IgD-negative memory B cell (primary cell): ENCODE results near the gene RANGRF. TPM values are rescaled to one million over a fixed set of nuclear protein-coding genes. Genes with fewer than 3 reads are reported as not detected.
"Not testable (repeated sequence)": the region's sequence is repeated elsewhere in the genome, so short reads cannot be mapped to it uniquely, and the experiment has no call there.

Experiments used
- H3K27ac Mint-ChIP-seq, 3 donors: one replicate each; pipeline ENCODE4 v1.8.0; 2020 to 2022; ENCODE audit warnings: mild to moderate bottlenecking in 3 of 3, mixed read lengths in 3 of 3, moderate library complexity in 1 of 3
- H3K27me3 Mint-ChIP-seq: one replicate; pipeline ENCODE4 v1.8.0; 2021; ENCODE audit warnings: mixed read lengths
- H3K36me3 Mint-ChIP-seq: one replicate; pipeline ENCODE4 v1.8.0; 2020; ENCODE audit warnings: mild to moderate bottlenecking, mixed read lengths
- H3K4me1 Mint-ChIP-seq, 3 donors: one replicate each; pipeline ENCODE4 v1.8.0; 2020 to 2022; ENCODE audit warnings: mixed read lengths in 3 of 3, mild to moderate bottlenecking in 1 of 3
- H3K4me3 Mint-ChIP-seq, 4 donors: one replicate each; pipeline ENCODE4 v1.8.0; 2020 to 2022; ENCODE audit warnings: mild to moderate bottlenecking in 4 of 4, mixed read lengths in 4 of 4, moderate library complexity in 3 of 4
- H3K9me3 Mint-ChIP-seq, 3 donors: one replicate each; pipeline ENCODE4 v1.8.0; 2020 to 2021; ENCODE audit warnings: mixed read lengths in 3 of 3, mild to moderate bottlenecking in 1 of 3
- polyA plus RNA-seq: library from polyadenylated mRNA; unstranded; fragments of 300-500 nt; fragmentation: Illumina TruSeq; gene quantifications from one replicate; pipeline ENCODE4 v1.2.3, GENCODE V29; 2021

RANGRF gene, protein sequence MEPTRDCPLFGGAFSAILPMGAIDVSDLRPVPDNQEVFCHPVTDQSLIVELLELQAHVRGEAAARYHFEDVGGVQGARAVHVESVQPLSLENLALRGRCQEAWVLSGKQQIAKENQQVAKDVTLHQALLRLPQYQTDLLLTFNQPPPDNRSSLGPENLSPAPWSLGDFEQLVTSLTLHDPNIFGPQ
- polyA plus RNA-seq: 67.4 TPM

DNA sequence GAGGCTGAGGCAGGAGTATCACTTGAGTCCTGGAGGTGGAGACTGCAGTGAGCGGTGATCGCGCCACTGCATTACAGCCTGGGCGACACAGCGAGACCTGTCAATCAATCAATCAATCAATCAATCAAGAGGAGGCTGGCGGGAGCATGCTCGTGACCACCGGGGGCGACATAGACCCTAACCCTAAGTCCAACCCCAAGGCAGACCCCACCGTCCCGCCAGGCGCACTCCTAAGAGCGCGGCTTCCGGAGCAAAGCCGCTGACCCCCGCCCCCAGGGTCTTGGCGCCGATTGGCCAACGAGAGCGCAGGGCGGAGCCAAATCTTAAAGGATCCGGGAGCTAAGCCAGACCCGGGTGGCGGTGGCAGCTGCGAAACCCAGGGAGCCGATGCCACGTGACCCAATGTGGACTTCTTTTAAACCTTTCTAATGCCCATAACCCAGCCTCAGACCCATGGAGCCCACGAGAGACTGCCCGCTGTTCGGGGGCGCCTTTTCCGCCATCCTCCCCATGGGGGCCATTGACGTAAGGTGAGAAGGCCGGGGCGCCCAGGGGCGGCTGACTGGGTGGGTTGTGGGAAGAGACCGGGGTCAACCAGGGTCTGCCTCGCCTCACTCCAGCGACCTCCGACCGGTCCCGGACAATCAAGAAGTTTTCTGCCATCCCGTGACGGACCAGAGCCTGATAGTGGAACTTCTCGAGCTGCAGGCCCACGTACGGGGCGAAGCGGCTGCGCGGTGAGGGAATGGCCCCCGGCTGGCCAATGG, at the start of gene RANGRF:
Gene RANGRF (plus strand): TSS at position 335 of the 767 bp plus-strand sequence. CDS start 119 bp downstream, at position 454.
- Mint-ChIP-seq H3K9me3 (no peaks in the 10 kb centered on the region), H3K4me3 (peak within 1 kb of the TSS; percentile 96 to 97 (median 96)), H3K36me3 (no peaks in the 10 kb centered on the region), H3K4me1 (peaks cover 13 to 31% (median 28%) of the 10 kb centered on the region in 3 donors), H3K27ac (peak within 1 kb of the TSS; percentile 91 to 99 (median 95)), H3K27me3 (no peaks in the 10 kb centered on the region)

DNA sequence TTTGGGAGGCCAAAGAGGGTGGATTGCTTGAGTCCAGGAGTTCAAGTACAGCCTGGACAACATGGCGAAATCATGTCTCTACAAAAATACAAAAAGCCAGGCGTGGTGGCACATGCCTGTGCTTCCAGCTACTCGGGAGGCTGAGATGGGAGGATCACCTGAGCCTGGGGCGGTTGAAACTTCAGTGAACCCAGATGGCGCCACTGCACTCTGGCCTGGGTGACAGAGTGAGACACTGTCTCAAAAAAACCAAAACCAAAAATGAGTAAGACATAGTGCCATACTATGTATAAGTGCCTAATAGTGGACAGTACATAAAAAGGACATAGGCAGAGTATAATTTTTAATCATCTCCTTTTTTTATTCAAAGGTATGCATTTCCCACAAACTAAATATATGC, 44.6 kb upstream of the RANGRF start:
- Mint-ChIP-seq H3K27ac (peak overlapping the region; percentile 5 to 89 (median 26)), H3K27me3 (no peaks in the 10 kb centered on the region), H3K36me3 (peaks cover 7% of the 10 kb centered on the region), H3K4me3 (peak overlapping the region in 2 of 4 donors; percentile 67 to 79), H3K9me3 (no peaks in the 10 kb centered on the region), H3K4me1 (peaks cover 28 to 33% (median 31%) of the 10 kb centered on the region in 3 donors)

DNA sequence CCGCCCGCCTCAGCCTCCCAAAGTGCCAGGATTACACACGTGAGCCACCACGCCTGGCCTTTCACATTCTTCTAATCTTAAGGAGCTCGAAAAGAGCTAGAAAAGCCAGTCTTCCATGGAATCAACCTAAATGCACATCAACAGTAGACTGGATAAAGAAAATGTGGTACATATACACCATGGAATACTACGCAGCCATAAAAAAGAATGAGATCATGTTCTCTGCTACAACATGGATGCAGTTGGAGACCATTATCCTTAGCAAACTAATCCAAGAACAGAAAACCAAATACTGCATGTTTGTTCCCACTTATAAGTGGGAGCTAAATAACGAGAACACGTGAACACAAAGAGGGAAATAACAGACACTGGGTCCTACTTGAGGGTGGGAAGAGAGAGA, 43.7 kb upstream of the RANGRF start:
- peak overlapping the region; percentile 50 to 100 (median 83) for H3K27ac Mint-ChIP-seq
- H3K4me1 Mint-ChIP-seq: peaks cover 30 to 41% (median 34%) of the 10 kb centered on the region in 3 donors
- no peaks in the 10 kb centered on the region for H3K27me3 Mint-ChIP-seq
- no peaks in the 10 kb centered on the region for H3K9me3 Mint-ChIP-seq
- H3K36me3 Mint-ChIP-seq: peaks cover 7% of the 10 kb centered on the region
- H3K4me3 Mint-ChIP-seq: peak overlapping the region in 3 of 4 donors; percentile 21 to 63 (median 37)

DNA sequence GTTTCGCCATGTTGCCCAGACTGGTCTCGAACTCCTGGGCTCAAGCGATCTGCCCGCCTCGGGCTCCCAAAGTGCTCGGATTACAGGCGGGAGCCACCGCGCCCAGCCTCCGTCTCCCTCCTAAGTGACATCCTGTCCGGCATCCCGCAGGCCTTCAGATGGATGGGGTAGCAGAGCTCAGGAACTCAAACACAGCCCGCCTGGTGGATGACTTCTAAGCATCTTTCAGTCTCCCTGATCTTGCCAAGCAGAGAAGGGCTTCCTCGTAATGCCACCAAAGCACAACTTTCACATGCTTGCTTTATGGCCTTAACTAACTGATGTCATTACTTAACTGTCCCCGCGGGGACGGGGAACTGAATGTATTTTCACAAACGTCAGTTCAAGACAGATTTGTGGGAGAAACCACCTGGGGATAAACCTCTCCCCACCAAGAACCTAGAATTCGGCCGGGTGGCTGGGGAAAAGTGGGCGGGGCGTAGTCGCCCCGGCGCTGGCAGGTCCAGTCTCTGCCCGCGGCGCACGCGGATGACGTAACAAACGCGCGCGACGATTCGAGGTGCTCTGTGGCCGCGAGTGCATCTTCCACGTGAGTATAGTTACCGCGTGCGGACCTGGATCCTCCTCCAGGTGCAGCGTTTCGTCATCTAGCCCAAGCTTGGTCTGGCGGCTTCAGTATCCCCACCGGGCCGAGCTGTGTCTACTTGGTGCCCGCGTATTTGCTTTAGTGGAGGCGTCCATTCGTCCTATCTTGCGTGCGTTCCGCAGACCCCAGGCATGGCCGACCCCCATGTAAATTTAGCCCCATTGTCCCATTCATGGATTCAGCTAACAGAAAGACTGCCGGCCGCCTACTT, 39.5 kb upstream of the RANGRF start, which contains the start of gene PFAS:
Gene PFAS (plus strand): TSS at position 539 of the 857 bp plus-strand sequence. CDS start 4,649 bp downstream, outside the sequence.
- H3K36me3 Mint-ChIP-seq: peaks cover 7% of the 10 kb centered on the region
- H3K4me1 Mint-ChIP-seq: peaks cover 27 to 43% (median 29%) of the 10 kb centered on the region in 3 donors
- no peaks in the 10 kb centered on the region for H3K9me3 Mint-ChIP-seq
- peak within 1 kb of the TSS; percentile 95 to 100 (median 98) for H3K4me3 Mint-ChIP-seq
- peak within 1 kb of the TSS; percentile 100 for H3K27ac Mint-ChIP-seq
- H3K27me3 Mint-ChIP-seq: no peaks in the 10 kb centered on the region

DNA sequence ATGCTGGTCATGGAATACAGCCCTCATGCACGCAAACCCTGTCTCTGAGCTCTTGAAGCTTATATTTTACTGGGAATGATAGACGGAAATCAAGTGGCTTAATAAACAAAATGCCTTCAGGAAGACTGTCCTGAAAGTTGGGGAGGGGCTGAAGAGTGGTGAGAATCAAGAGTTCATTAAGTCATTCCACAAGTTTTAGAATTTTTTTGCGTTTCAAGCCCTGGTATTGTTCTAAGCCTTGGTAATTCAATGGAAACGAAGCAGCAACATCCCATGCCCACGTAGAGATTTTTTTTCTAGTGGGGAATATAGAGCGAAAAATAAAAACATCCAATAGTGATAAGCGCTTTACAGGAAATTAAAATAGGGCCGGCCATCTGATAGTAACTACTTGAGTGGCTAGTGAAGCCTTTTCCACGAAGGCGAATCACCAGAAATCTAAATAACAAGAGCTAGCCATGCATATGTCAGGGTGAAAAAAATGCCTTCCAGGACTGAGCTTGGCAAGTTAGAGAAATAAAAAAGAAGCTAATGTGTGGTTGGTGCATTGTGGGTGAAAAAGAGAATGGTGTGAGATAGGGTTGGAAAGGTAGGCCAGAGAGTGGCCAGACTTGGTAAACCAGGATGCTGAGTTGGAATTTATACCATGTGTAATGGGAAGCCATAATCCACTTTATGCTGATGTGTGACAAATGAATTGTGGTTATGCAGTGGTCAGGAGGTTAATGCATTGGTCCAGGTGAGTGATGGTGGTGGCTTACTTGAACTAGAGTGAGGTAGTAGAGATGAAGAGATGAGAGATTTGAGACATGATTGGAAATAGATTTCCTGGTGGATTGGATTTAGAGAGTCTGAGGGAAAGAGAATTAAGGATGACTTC, 38.6 kb upstream of the RANGRF start:
- Mint-ChIP-seq H3K4me3 (peak overlapping the region; percentile 95 to 100 (median 98)), H3K4me1 (peaks cover 24 to 39% (median 25%) of the 10 kb centered on the region in 3 donors), H3K36me3 (peaks cover 7% of the 10 kb centered on the region), H3K9me3 (no peaks in the 10 kb centered on the region), H3K27ac (peak overlapping the region; percentile 100), H3K27me3 (no peaks in the 10 kb centered on the region)

DNA sequence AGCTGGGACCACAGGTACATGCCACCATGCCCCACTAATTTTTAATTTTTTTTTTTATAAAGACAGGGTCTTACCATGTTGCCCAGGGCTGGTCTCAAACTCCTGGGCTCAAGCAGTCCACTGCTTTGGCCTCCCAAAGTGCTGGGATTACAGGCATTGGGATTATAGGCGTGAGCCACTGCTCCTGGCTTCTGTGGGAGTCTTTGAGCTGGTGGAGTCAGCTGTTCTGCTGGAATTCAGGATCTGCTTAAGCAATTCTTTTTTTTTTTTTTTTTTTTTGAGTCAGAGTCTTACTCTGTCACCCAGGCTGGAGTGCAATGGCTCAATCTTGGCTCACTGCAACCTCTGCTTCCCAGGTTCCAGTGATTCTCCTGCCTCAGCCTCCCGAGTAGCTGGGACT, 37.1 kb upstream of the RANGRF start:
- peaks cover 13 to 31% (median 15%) of the 10 kb centered on the region in 3 donors for H3K4me1 Mint-ChIP-seq
- not testable (repeated sequence) for H3K27me3 Mint-ChIP-seq, H3K9me3 Mint-ChIP-seq, H3K4me3 Mint-ChIP-seq, H3K36me3 Mint-ChIP-seq, H3K27ac Mint-ChIP-seq

DNA sequence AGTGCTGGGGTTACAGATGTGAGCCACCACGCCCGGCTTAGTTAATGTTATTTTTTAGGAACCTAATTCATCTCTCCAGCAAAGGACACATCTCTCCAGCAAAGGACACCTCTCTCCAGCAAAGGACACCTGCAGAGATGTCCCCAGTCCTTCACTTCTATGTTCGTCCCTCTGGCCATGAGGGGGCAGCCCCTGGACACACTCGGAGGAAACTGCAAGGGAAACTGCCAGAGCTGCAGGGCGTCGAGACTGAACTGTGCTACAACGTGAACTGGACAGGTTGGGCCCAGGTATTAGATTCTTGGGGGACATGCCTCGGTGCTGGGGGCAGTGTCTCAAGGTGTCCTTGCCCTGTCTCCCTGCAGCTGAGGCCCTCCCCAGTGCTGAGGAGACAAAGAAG, 34.7 kb upstream of the RANGRF start:
- peaks cover 1% of the 10 kb centered on the region for H3K36me3 Mint-ChIP-seq
- no peaks in the 10 kb centered on the region for H3K9me3 Mint-ChIP-seq
- no peaks in the 10 kb centered on the region for H3K27me3 Mint-ChIP-seq
- H3K4me1 Mint-ChIP-seq: peaks cover 11 to 16% (median 13%) of the 10 kb centered on the region in 3 donors
- H3K27ac Mint-ChIP-seq: peak overlapping the region in 1 of 3 donors; percentile 45
- H3K4me3 Mint-ChIP-seq: no peak overlapping the region

DNA sequence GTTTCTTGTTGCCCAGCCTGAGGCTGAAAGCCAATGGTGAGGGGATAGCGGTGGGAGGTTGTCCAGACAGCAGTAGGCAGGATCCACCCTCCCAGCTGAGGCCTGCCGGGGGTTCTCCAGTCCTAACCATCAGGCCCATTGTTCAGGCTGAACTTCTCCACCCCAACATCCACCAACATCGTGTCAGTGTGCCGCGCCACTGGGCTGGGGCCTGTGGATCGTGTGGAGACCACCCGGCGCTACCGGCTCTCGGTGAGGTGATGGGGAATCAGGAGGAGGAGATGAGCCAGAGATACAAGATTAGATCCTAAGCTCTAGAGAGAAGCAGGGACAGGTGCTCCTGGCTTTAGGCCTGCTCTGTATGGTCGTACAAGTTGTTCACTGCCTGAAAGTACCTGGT, 33.6 kb upstream of the RANGRF start:
- Mint-ChIP-seq H3K9me3 (no peaks in the 10 kb centered on the region), H3K36me3 (peaks cover 1% of the 10 kb centered on the region), H3K27me3 (no peaks in the 10 kb centered on the region), H3K4me1 (peaks cover 6 to 7% (median 6%) of the 10 kb centered on the region in 3 donors), H3K27ac (no peak overlapping the region), H3K4me3 (no peak overlapping the region)

DNA sequence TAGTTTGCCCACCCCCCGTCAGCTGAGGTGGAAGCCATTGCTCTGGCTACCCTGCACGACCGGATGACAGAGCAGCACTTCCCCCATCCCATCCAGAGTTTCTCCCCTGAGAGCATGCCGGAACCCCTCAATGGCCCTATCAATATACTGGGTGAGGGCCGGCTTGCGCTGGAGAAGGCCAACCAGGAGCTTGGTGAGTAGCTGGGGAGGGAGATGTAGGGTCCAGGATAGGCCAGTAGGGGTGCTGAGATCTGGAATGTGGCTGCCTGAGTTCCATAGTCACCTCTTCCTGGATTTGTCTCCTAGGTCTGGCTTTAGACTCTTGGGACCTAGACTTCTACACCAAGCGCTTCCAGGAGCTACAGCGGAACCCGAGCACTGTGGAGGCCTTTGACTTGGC, 33.0 kb upstream of the RANGRF start:
- peaks cover under 1% of the 10 kb centered on the region in 3 donors for H3K4me1 Mint-ChIP-seq
- peak overlapping the region in 1 of 4 donors; percentile 8 for H3K4me3 Mint-ChIP-seq
- peak overlapping the region in 1 of 3 donors; percentile 53 for H3K27ac Mint-ChIP-seq
- peaks cover 1% of the 10 kb centered on the region for H3K36me3 Mint-ChIP-seq
- no peaks in the 10 kb centered on the region for H3K27me3 Mint-ChIP-seq
- H3K9me3 Mint-ChIP-seq: no peaks in the 10 kb centered on the region

DNA sequence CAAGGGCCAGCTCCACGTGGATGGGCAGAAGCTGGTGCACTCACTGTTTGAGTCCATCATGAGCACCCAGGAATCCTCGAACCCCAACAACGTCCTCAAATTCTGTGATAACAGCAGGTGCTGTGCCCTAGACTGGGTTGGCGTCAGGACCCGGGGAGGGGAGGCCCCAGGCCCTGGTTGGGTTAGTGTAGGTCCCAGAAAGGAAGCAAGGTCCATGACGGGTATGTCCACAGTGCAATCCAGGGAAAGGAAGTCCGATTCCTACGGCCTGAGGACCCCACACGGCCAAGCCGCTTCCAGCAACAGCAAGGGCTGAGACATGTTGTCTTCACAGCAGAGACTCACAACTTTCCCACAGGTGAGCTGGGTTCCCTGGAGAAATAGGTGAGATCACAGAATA, 32.2 kb upstream of the RANGRF start:
- peaks cover 5% of the 10 kb centered on the region for H3K36me3 Mint-ChIP-seq
- no peaks in the 10 kb centered on the region for H3K9me3 Mint-ChIP-seq
- no peak overlapping the region for H3K27ac Mint-ChIP-seq
- no peaks in the 10 kb centered on the region for H3K27me3 Mint-ChIP-seq
- no peaks in the 10 kb centered on the region for H3K4me1 Mint-ChIP-seq
- H3K4me3 Mint-ChIP-seq: no peak overlapping the region

DNA sequence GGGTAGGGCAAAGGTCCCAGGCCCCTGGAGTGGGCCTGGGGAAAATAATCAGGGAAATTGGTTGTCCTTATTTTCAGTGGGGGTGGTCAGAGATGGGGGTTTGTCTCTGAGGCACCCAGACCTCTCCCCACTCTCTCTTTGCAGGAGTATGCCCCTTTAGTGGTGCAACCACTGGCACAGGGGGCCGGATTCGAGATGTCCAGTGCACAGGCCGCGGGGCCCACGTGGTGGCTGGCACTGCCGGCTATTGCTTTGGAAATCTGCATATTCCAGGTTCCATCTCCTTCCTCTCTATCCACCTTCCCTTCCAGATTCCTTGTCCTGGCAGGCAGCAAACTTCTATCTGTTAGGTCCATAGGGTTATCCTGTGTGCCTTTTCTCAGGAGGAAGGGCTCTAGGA, 31.8 kb upstream of the RANGRF start:
- no peaks in the 10 kb centered on the region for H3K9me3 Mint-ChIP-seq
- H3K27ac Mint-ChIP-seq: no peak overlapping the region
- H3K4me1 Mint-ChIP-seq: no peaks in the 10 kb centered on the region
- peaks cover 5% of the 10 kb centered on the region for H3K36me3 Mint-ChIP-seq
- no peak overlapping the region for H3K4me3 Mint-ChIP-seq
- no peaks in the 10 kb centered on the region for H3K27me3 Mint-ChIP-seq

DNA sequence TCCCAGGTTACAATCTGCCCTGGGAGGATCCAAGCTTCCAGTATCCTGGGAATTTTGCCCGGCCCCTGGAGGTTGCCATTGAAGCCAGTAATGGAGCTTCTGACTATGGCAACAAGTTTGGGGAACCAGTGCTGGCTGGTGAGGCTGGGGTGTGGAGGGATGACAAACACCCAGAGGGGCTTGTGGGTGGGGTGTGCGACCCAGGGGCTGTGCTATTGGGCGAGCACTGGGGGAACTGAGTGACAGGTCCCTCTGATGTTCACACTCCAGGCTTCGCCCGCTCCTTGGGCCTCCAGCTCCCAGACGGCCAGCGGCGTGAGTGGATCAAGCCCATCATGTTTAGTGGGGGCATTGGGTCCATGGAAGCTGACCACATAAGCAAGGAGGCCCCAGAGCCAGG, 30.7 kb upstream of the RANGRF start:
- no peaks in the 10 kb centered on the region for H3K27me3 Mint-ChIP-seq
- H3K27ac Mint-ChIP-seq: no peak overlapping the region
- H3K36me3 Mint-ChIP-seq: peaks cover 5% of the 10 kb centered on the region
- no peaks in the 10 kb centered on the region for H3K9me3 Mint-ChIP-seq
- H3K4me3 Mint-ChIP-seq: no peak overlapping the region
- no peaks in the 10 kb centered on the region for H3K4me1 Mint-ChIP-seq

DNA sequence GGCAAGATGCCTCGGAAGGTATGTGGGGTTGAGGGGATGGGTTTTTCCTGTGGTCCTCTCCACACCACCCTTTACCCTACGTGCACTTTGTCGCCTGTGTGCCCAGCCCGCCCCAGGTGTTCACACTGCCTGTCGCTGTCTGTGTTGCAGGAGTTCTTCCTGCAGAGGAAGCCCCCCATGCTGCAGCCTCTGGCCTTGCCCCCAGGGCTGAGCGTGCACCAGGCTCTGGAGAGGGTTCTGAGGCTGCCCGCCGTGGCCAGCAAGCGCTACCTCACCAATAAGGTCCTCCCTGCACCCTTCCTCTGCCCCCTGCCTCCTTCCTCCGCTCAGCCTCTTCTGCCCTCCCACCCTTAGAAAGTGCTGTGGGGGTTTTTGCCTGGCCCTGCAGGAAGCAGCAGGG, 24.1 kb upstream of the RANGRF start:
- no peak overlapping the region for H3K4me3 Mint-ChIP-seq
- peaks cover 7% of the 10 kb centered on the region for H3K36me3 Mint-ChIP-seq
- no peaks in the 10 kb centered on the region for H3K4me1 Mint-ChIP-seq
- H3K27me3 Mint-ChIP-seq: no peaks in the 10 kb centered on the region
- no peaks in the 10 kb centered on the region for H3K9me3 Mint-ChIP-seq
- no peak overlapping the region for H3K27ac Mint-ChIP-seq

DNA sequence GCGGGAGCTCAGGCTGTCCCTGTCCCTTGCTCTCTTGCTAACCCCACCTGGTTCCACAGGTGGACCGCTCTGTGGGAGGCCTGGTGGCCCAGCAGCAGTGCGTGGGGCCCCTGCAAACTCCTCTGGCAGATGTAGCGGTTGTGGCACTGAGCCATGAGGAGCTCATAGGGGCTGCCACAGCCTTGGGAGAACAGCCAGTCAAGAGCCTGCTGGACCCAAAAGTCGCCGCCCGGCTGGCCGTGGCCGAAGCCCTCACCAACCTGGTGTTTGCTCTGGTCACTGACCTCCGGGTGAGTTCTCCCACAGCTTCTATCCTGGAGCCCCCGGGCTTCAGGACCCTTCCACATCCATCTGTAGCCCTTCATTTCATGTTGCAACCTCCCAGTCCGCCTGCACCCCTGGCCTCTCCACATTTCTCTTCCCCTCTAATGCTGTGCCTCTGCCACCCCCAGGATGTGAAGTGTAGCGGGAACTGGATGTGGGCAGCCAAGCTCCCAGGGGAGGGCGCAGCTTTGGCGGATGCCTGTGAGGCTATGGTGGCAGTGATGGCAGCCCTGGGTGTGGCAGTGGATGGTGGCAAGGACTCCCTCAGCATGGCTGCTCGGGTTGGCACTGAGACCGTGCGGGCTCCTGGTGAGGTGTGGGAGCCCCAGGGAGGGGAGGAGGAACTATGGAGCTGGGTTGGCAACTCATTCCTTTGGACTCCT, 23.5 kb upstream of the RANGRF start:
- H3K27ac Mint-ChIP-seq: no peak overlapping the region
- no peaks in the 10 kb centered on the region for H3K4me1 Mint-ChIP-seq
- H3K27me3 Mint-ChIP-seq: no peaks in the 10 kb centered on the region
- H3K36me3 Mint-ChIP-seq: peaks cover 7% of the 10 kb centered on the region
- H3K9me3 Mint-ChIP-seq: no peaks in the 10 kb centered on the region
- H3K4me3 Mint-ChIP-seq: no peak overlapping the region
